GM08714 (cell line): ENCODE measurements around the gene TRMT112.
A peak's percentile ranks its signal among the peaks of the same experiment; 100 is the strongest.

Experiments
- H3K4me3 ChIP-seq: fragments of 200-500 bp; sonication (Bioruptor generic); 2 replicates; pipeline ENCODE4 v1.5.1; 2014; ENCODE audit warnings: mild to moderate bottlenecking, low read length, inconsistent platforms
- ZNF274 ChIP-seq: IDR thresholded peaks from 2 replicates; pipeline ENCODE4 v1.6.1; 2012; ENCODE audit warnings: mild to moderate bottlenecking, low read depth, low read length

Gene TRMT112

DNA sequence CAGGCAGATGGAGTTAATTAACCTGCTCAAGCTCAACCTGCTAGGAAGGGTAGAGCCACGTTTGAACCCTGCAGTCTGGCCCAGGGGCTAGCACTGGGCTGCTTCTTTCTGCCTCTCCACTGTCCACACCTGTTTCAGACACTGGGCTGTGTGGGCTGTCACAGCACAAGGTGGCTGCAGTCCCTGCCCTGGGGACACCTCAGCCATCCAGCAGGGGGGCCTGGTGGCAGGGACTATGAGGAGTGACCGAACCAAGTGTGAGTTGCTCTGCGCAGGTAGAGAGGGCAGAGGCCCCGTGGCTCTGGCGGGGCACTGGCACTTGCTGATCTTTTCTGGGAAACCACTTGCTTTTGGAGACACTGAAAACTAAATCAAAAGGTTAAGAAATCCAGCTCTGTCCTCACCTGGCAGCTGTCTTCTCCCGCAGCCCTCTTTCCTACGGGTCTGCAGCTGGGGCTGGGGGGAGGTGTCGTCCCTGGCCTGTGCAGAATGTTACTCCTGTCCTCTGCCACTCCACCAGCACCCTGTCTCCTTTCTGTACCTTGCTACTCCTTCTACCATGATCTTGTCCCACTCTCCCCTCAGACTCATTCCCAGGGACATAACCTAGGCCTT lies 38.7 kb downstream of the TRMT112 start:
- no peak overlapping the region for H3K4me3 ChIP-seq
- TF ChIP-seq ZNF274, result no peak

DNA sequence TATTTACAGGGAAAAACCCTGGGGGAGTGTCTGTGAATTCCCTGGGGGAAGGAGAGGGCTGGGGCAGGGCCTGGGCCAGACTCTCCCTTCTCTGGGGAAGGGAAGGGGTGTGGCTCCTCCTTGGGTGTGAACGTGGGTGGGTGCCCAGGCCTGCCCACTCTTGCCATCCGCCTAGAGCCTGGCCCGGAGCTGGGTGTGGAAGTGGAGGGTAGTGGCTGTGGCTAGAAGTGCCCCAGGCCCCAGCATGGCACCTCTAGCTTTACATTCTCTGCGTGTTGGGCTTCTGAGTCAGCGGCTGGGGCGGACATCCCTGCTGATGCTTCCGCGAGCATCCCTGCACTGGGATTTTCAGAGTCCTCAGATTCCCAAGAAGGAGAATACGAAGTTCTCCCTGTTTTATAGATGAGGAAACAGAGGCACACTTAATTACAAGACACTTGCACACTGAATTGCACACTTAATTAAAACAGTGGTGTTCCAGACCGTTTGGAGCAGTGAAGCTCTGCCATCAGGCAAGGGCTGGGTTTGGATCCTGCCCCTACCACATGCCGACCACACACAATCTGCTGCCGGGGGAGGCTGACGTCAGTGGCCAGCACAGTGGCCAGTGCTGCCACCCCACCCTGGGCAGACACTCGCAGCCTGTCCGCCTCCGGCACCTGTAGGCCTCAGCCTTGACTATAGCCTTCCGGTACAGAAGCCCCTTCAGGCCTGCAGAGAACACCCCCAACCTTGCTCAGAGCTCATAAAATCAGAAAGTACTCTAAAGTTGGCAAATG lies 40.5 kb downstream of the TRMT112 start:
- no peak overlapping the region for H3K4me3 ChIP-seq
- no peak for TF ChIP-seq ZNF274

DNA sequence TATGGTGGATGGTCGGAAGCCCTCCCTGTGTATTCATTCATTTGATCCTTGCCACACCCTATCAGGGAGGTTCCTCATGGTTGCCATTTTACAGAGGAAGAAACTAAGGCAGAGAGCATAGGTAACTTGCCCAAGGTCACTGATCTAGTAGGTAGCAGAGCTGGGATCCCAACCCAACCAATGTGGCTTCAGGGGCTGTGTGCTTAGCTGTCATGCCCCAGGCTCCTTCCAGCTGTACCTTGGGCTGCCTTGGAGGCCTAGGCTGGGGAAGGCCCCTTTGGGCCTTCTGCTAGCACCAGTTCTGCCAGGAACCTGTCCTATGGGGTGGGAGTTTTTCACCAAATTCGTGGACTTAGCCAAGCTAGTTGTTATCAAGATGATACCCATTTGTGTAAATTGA lies 41.5 kb downstream of the TRMT112 start:
- H3K4me3 ChIP-seq, result no peak overlapping the region
- TF ChIP-seq ZNF274, result no peak

DNA sequence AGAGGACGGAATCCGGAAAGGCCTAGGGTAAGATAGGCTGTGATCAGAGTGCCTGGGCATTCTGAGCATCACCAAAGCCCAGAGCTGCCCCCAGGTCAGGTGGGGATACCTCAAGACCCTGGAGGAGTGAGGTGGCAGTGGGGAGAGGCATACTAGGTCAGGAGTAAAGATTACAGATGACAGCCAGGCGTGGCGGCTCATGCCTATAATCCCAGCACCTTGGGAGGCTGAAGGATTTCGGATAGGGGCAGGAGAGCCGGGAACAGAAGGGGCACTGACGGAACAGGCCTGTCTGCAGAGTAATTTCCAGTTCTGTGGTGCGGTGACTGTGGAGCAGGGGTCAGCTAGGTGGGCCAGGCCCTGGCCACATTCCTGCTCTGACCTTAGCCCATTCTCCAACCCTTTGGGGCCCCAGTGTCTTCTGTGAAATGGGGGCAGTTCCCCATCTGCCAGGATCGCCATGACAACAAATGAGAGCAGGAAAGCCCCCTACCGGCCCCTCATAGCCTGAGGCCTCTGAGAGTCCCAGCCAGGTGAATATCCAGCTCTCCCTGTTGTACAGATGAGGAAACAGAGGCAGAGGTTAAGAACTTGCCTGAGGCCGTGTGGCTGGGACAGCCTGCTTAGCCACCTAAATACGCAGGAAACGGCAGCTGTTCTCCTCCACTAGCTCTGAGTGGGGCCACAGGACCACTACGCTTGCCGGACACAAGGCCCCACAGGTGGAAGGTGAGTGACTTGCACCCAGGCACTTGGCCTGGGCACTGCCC lies 42.1 kb downstream of the TRMT112 start:
- H3K4me3 ChIP-seq, result no peak overlapping the region
- no peak for TF ChIP-seq ZNF274

GRCh38 chr11:64269540-64270220 lies 47.7 kb downstream of the TRMT112 start:
- peak overlapping the region; percentile 76 for H3K4me3 ChIP-seq
- no peak for TF ChIP-seq ZNF274

- no peak for TF ChIP-seq ZNF274
- peak overlapping the region; percentile 74 for H3K4me3 ChIP-seq
These were observed 48.3 kb downstream of the TRMT112 start for GRCh38 chr11:64268893-64269539.

DNA sequence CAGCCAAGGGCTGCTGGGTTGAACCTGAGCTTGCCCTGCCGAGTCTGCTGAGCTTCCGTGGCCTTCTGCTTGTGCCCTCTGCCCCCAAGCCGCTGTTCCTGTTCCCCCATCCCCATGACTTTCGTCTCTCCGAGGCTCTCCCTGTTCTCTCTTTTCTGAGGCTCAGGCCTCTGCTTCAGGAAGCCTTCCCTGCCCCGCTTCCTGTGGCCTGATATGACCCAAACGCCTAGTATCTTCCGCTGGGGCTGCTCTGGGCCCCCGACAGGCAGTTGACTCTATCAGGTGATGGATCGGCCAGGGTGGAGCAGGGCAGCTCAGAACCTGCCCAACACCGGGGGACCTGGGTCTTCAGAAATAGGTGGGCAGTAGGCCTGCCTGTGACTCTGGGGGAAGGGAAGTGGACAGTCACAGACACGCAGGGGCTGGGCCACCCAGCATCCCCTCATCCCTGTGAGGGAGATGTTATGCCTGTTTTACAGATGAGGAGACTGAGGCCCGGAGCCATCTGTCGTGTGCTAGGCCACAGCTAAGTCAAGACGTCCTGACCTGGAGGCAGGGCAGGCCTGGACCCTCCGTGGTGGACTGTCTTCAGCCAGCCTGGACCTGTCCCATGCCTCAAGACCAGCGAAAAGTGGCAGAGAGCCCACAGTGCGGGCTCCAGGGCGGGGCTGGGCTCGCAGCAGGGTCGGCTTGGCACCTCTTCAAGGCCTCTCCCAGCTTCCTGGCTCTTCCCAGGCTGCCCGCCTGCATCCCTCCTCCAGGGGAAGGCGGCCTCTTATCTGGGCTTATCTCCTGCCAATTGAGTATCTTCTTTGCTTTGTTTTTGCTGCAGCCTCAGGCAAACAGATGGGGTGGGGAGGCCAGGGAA lies 49.1 kb downstream of the TRMT112 start:
- H3K4me3 ChIP-seq, result peak overlapping the region; percentile 74; the same call in 1 of the 2 replicates

GRCh38 chr11:64267207-64267945 lies 50.0 kb downstream of the TRMT112 start:
- TF ChIP-seq ZNF274, result no peak
- no peak overlapping the region for H3K4me3 ChIP-seq

More for the DNA sequence above, 49.1 kb downstream of the TRMT112 start:
- TF ChIP-seq ZNF274, result no peak
